Mesothelial cell of epicardium (in vitro differentiated cells): Measurements from ENCODE around the gene TRAPPC10. TPM values are rescaled to one million over a fixed set of nuclear protein-coding genes. Genes with fewer than 3 reads are reported as not detected.

ENCODE experiments used
- DNase-seq, 2 experiments: peaks; one replicate each; pipeline ENCODE4 v3.0.0; 2021; ENCODE audit warnings: low spot score in 2 of 2; ENCODE audit not compliant: unreplicated experiment in 2 of 2
- H3K27ac Mint-ChIP-seq: 2 replicates; pipeline ENCODE4 v1.8.0; 2021; ENCODE audit warnings: mixed read lengths
- H3K27me3 Mint-ChIP-seq: 2 replicates; pipeline ENCODE4 v1.8.0; 2021; ENCODE audit warnings: low read depth, mixed read lengths
- H3K36me3 Mint-ChIP-seq: 2 replicates; pipeline ENCODE4 v1.8.0; 2021; ENCODE audit warnings: mixed read lengths
- H3K4me1 Mint-ChIP-seq: 2 replicates; pipeline ENCODE4 v1.8.0; 2021; ENCODE audit warnings: mixed read lengths
- H3K4me3 Mint-ChIP-seq: 2 replicates; pipeline ENCODE4 v1.8.0; 2021; ENCODE audit warnings: mild to moderate bottlenecking, moderate library complexity, mixed read lengths
- H3K9me3 Mint-ChIP-seq: 2 replicates; pipeline ENCODE4 v1.8.0; 2021; ENCODE audit warnings: mixed read lengths
- total RNA-seq: library from RNA; stranded (reverse); gene quantifications from 3 replicates; pipeline ENCODE4 v1.2.1, GENCODE V29; 2021
- TF ChIP-seq, protein P1 (sequence below): fragments of 200-600 bp; sonication (generic); IDR thresholded peaks from one replicate; pipeline ENCODE4 v1.5.0; 2021; ENCODE audit warnings: antibody characterized with exemption; ENCODE audit not compliant: unreplicated experiment

TRAPPC10 gene, protein sequence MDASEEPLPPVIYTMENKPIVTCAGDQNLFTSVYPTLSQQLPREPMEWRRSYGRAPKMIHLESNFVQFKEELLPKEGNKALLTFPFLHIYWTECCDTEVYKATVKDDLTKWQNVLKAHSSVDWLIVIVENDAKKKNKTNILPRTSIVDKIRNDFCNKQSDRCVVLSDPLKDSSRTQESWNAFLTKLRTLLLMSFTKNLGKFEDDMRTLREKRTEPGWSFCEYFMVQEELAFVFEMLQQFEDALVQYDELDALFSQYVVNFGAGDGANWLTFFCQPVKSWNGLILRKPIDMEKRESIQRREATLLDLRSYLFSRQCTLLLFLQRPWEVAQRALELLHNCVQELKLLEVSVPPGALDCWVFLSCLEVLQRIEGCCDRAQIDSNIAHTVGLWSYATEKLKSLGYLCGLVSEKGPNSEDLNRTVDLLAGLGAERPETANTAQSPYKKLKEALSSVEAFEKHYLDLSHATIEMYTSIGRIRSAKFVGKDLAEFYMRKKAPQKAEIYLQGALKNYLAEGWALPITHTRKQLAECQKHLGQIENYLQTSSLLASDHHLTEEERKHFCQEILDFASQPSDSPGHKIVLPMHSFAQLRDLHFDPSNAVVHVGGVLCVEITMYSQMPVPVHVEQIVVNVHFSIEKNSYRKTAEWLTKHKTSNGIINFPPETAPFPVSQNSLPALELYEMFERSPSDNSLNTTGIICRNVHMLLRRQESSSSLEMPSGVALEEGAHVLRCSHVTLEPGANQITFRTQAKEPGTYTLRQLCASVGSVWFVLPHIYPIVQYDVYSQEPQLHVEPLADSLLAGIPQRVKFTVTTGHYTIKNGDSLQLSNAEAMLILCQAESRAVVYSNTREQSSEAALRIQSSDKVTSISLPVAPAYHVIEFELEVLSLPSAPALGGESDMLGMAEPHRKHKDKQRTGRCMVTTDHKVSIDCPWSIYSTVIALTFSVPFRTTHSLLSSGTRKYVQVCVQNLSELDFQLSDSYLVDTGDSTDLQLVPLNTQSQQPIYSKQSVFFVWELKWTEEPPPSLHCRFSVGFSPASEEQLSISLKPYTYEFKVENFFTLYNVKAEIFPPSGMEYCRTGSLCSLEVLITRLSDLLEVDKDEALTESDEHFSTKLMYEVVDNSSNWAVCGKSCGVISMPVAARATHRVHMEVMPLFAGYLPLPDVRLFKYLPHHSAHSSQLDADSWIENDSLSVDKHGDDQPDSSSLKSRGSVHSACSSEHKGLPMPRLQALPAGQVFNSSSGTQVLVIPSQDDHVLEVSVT
- total RNA-seq = 28.4 to 34.5 TPM (median 32.1 TPM) in 3 replicates

DNA sequence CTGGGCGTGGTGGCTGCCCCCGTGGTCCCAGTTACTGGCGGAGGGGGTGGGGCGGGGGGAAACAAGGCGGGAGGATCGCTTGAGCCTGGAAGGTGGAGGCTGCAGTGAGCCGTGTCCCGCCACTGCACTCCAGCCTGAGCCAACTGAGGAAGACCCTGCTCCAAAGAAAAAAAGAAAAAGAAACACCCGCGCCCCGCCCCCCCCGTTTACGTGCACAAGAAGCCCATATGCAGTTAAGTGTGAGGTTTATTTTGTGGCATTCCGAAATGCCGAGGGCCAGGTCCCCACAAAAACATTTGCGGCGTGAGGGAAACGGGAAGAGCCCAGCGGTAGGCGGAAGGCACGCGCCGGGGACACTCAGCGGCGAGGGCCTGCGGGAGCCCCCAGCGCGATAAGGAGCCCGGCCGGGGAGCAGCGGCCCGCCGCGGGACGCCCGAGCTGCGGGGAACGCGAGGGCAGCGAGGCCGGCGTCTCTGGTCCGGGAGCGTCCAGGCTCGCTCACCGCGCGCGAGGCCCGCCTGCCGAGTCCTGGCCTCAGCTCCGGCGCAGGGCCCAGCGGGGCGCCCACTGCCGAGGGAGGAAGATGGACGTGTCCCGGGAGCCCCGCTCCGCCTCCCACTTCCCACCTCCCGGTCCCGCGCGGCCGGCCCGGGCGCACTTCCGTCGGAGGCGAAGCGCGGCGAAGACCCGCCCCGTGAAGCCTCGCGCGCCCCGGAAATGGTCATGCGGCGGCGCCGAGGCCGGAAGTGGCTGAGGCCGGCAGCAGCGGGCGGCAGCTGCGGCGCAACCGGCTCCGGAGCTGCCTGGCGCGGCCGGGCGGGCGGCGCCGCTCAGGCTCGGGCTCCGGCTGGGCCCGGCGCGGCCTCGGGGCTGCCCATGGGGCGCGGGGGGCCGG is at the start of gene TRAPPC10:
TRAPPC10 (plus strand) TSS at position 731 of the 895 bp plus-strand sequence. CDS start 185 bp downstream, outside the sequence.
- Mint-ChIP-seq H3K4me3 (peak within 1 kb of the TSS; percentile 84), H3K36me3 (no peaks in the 10 kb centered on the region), H3K27ac (peak within 1 kb of the TSS; percentile 92), H3K9me3 (no peaks in the 10 kb centered on the region), H3K4me1 (peaks cover 34% of the 10 kb centered on the region), H3K27me3 (no peaks in the 10 kb centered on the region)
- DNase-seq = peak; percentile 77 to 84
- TF ChIP-seq, protein P1, sequence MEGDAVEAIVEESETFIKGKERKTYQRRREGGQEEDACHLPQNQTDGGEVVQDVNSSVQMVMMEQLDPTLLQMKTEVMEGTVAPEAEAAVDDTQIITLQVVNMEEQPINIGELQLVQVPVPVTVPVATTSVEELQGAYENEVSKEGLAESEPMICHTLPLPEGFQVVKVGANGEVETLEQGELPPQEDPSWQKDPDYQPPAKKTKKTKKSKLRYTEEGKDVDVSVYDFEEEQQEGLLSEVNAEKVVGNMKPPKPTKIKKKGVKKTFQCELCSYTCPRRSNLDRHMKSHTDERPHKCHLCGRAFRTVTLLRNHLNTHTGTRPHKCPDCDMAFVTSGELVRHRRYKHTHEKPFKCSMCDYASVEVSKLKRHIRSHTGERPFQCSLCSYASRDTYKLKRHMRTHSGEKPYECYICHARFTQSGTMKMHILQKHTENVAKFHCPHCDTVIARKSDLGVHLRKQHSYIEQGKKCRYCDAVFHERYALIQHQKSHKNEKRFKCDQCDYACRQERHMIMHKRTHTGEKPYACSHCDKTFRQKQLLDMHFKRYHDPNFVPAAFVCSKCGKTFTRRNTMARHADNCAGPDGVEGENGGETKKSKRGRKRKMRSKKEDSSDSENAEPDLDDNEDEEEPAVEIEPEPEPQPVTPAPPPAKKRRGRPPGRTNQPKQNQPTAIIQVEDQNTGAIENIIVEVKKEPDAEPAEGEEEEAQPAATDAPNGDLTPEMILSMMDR = no peak

DNA sequence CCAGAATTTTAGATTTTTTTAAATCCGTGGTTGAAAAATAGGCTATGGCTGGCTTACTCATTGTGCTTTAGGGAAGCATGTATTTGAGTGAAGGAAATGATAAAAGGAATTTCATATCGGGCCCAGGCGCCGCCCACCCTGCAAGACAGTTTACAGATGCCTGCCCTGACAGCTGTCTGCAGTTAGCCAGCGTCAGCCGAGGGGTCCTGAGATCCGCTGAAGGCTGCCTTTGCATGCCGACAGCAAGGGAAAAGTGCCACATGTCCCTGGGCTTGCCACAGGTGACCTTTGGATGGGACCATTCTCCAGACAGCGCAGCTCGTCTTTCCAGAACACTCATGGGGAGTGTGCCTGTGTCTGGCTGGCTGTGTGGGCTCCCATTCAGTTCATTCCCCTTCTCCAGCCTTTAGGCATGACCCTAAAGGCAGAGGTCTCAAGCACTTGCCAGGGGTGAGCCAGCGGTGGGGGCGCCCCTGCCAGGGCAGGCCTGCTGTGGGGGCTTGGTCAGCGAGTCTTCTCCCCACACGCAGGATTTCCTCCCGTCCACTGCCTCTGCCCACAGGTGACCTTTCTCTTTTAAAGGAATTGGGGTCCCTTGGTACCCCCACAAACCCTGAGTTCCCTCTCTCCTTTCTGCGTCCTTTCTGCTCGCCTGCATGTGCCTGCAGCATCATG is 46.1 kb upstream of the TRAPPC10 start:
- no peaks in the 10 kb centered on the region for H3K4me1 Mint-ChIP-seq
- no peak overlapping the region for H3K4me3 Mint-ChIP-seq
- H3K9me3 Mint-ChIP-seq = peaks cover 7% of the 10 kb centered on the region
- no peak for DNase-seq
- H3K27ac Mint-ChIP-seq = no peak overlapping the region
- no peaks in the 10 kb centered on the region for H3K27me3 Mint-ChIP-seq
- H3K36me3 Mint-ChIP-seq = peaks cover 30% of the 10 kb centered on the region
- TF ChIP-seq, protein P1 = no peak

DNA sequence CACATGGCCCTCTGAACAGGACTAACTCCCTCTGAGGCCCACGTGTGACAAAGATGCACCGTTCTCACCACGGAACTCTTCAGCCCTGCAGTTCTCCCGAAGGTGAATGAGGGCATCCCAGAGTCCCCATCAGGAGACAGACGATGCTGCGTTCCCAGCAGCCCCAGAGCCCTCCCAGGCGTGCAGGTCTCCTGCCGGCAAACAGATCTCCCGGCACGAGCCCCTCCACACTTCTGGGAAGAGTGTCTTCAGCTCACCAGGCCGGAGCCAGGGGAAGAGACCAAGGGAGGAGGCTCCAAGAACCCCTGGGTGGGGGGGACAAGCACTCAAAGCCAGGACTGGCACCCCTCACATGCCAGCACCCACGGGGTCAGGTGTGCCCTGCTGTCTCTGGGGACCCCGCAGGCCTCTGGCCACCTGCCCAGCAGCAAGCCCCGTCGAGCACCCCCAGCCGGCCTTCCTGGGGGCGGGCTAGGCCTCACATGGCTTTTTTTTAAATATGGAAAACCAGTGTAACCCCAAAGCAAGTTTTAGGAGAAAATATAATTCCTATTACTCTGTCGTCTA is 45.1 kb upstream of the TRAPPC10 start:
- Mint-ChIP-seq H3K36me3 (peaks cover 26% of the 10 kb centered on the region), H3K4me3 (no peak overlapping the region), H3K27me3 (no peaks in the 10 kb centered on the region), H3K9me3 (peaks cover 7% of the 10 kb centered on the region), H3K4me1 (no peaks in the 10 kb centered on the region), H3K27ac (no peak overlapping the region)
- DNase-seq = no peak
- TF ChIP-seq, protein P1 = no peak

DNA sequence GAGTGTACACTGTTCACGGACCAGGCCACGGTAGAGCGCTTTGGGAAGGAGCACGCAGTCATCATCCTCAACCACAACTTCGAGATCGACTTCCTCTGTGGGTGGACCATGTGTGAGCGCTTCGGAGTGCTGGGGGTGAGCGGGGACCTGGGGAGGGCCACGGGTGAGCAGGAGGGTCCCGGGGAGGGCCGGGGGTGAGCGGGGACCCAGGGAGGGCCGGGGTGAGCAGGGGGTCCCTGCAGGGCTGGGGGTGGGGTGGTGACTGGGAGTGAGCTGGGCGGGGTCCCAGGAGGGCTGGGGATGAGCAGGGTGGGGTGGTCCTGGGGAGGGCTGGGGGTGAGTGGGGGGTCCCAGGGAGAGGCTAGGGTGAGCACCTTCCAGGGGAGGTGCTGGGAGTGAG is 44.1 kb upstream of the TRAPPC10 start:
- no peak for DNase-seq

More for the DNA sequence above, 44.1 kb upstream of the TRAPPC10 start:
- no peaks in the 10 kb centered on the region for H3K4me1 Mint-ChIP-seq
- no peak overlapping the region for H3K27ac Mint-ChIP-seq
- H3K27me3 Mint-ChIP-seq = no peaks in the 10 kb centered on the region
- no peak overlapping the region for H3K4me3 Mint-ChIP-seq
- peaks cover 19% of the 10 kb centered on the region for H3K36me3 Mint-ChIP-seq
- peaks cover 5% of the 10 kb centered on the region for H3K9me3 Mint-ChIP-seq
- TF ChIP-seq, protein P1 = no peak
